ENCODE measurements around the gene NSUN6.

Gene NSUN6

DNA sequence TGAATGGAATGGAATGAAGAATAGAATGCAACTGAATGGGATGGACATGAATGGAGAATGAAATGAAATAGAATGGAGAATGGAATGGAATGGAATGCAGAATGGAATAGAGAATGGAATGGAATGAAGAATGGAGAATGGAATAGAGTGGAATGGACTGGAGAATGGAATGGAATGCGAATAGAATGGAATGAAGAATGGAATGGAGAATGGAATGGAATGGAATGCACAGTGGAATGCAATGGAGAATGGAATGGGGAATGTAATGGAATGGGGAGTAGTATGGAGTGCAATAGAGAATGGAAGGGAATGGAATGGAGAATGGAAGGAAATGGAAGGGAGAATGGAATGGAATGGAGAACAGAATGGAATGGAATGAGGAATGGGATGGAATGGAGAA is 93.4 kb downstream of the NSUN6 start:
- DNase-seq = no peak

DNA sequence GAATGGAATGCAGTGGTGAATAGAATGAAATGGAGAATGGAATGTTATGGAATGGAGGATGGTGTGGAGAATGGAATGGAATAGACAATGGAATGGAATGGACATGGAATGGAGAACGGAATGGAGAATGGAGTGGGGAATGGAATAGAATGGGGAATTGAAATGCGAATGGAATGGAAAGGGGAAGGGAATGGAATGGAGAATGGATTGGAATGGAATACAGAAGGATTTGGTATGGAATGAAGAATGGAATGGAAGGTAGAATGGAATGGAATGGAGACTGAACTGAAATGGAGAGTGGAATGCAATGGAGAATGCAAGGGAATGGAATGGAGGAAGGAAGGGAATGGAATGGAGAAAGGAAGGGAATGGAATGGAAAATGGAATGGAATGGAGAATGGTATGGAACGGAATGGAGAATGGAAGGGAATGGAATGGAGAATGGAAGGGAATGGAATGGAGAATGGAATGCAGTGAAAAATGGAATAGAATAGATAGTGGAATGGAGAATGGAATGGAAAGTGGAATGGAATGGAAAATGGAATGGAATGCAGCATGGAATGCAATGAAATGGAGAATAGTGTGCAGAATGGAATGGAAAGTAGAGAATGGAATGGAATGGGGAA is 94.8 kb downstream of the NSUN6 start:
- DNase-seq = no peak

DNA sequence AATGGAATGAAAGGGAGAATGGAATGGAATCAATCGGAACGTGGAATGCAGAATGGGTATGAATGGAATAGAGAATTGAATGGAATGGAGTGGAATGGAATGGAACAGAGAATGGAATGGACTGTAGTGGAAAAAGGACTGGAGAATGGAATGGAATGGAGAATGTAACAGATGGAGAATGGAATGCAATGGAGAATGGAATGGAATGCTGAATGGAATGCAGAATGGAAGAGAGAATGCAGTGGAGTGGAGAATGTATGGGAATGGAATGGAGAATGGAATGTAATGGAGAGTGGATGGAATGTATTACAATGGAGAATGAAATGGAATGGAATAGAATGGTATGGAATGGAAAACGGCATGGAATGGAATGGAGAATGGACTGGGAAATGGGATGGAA is 96.9 kb downstream of the NSUN6 start:
- no peak for DNase-seq

DNA sequence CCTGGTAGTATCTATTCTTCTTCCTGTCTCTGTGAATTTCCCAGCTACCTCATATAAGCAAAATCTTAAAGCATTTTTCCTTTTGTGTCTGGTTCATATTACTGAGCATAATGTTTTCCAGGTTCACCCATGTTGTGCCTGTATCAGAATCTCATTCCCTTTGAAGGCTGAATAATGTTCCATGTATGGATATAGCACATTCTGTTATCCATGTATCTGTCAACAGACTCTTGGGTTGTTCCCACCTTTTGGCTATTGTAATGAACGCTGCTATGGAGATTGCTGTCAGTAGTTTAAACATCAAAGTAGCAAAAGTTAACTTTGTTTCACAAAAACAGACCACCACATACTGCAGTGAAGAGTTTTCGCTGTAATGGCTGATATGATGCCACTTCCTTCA is 99.9 kb downstream of the NSUN6 start:
- no peak for DNase-seq

DNA sequence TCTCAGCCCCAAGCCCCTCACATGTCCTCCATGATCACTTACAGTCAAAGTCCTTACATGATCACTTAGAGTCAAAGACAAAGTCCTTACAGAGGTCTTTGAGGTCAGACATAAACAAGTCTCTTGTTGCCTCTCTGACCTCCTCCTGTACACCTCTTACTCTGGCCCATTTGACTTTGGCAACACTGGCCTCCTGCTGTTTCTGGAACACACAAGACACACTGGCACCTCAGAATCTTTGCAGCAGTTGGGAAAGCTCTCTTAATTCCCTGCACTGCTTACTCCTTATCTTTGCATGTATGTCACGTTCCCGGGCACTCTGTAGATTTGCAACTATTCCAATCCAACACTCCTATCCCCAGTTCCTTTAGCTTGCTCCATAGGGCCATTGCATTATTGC is 102.3 kb downstream of the NSUN6 start:
- no peak for DNase-seq

DNA sequence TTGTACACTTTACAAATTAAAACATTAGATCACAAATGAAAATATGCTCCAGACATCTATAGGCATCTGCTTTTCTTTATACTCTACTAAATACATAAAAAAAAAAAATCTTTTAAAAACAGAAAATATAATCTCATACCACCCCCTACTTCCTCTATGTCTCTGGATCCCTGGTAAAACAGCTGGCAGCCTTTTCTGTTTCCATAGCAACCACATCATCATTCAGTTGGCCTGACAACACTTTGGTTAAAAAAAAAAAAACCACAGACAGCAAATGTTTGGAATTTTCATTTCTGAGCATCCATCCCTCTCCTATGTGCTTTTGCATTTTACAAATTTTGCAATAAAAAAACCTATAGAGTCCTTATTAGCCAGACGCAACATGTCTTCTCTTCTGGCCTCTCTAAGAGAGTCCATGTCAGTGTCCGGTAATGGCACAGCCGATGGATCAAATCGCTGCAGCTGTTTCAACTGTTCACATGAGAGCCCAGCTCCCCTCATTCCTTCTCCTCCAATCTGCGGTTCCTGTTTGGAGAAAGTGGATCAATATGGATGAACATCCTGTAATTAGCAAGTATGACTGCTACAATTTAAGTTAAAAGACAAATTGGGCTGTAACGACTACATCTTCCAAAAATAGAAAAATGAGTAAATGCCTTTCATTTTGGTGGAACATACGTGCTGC is 105.6 kb downstream of the NSUN6 start:
- no peak for DNase-seq

DNA sequence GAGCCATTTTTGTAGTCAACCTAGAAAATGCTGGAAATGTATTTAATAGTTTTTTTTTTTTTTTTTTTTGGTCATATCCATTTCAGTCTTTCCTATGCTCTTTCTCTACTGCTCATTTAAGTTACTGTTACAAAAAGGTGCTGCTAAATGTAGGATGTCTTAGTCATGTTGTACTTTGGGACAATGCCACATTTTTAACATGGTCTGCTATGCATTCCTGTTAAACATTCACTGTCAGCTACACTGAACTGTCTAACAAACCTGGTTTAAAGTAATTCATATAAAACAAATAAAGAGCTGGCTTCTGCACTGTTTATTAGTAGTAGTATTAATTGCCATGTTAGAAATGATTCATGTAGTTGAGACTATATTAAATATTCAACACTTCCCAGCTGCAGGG is 108.6 kb downstream of the NSUN6 start:
- no peak for DNase-seq

DNA sequence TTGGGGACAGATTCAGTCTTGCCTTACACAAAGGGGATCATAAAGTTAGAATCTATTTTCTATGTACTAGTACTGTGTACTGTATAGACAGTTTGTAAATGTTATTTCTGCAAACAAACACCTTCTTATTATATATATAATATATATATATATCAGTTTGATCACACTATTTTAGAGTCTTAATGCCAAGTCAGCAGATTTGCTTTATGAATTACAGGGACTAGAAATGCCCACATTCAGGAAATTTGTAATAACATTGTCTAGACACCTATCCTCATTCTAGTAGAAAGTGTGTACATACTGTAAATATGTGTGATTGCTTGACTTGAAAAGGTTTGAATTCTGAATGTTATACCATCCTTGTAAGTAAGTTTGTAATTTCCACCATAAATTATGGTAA is 111.2 kb downstream of the NSUN6 start:
- DNase-seq = no peak

DNA sequence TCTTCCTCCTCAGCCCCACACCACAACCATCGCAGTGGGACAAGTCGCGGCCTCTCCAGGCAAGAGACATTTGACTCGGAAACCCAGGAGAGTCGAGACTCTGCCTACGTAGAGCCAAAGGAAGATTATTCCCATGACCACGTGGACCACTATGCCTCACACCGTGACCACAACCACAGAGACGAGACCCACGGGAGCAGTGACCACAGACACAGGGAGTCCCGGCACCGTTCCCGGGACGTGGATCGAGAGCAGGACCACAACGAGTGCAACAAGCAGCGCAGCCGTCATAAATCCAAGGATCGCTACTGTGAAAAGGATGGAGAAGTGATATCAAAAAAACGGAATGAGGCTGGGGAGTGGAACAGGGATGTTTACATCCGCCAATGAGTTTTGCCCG is 112.1 kb downstream of the NSUN6 start:
- no peak for DNase-seq

DNA sequence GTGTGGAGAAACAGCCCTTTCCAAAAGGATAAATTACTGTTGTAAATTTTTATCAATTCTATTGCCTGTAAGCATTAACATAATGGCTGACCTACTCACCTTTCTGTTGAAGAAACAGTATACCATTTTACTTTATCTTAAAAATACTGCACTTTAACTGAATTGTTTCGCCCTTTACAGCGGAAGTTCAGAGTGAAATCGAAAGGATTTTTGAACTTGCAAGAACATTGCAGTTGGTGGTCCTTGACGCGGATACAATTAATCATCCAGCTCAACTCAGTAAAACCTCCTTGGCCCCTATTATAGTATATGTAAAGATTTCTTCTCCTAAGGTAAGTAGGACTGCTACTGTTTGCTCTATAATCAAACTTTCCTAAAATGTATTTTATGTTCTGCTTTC is 117.5 kb downstream of the NSUN6 start:
- no peak for DNase-seq

DNA sequence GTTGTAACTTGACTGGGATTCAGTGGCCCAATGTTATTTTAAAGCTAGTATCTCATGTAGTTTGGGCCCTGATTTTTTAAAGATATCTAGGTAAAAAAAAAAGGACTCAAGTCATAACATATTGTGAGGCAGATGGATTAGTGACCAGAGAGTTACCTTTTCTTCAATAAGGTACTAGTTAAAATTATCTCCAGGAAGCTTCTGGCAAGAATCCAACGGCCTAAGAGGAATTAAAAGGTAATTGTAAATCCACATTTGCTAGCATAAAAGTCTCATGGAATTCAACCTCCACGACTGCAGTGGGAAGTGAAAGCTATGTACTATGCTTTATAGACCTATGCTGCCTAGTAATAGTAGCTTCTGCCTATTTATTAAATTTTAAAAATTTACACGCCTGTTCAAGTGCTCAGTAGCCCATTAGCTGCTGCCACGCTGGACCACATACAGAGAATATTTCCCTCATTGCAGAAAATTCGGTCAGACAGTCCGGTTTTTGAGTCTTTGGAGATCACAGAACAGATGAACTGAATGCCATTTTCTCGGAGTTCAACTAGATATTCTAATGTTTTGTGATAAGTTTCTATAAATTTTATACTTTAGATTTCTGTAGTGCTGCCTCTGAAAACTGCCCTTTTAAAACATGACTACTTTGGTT is 118.4 kb downstream of the NSUN6 start:
- no peak for DNase-seq

DNA sequence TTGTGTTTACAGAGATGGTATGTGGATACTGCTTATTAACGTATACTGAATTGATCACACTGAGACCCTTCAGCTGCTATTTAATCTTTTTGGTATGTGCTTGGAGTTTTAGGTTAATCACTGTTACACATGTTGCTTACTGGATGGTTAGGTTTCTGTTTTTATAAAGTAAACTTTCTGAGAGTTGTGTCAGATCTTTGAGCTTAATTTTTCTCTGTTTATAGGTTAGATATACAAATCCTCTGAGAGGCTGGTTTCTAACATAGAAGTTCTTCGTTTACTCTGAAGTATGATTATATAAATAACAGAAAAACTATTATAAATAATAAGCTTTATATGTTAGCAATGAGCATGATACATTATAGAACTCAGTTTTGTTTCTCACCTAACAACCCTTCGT is 123.1 kb downstream of the NSUN6 start:
- no peak for DNase-seq

DNA sequence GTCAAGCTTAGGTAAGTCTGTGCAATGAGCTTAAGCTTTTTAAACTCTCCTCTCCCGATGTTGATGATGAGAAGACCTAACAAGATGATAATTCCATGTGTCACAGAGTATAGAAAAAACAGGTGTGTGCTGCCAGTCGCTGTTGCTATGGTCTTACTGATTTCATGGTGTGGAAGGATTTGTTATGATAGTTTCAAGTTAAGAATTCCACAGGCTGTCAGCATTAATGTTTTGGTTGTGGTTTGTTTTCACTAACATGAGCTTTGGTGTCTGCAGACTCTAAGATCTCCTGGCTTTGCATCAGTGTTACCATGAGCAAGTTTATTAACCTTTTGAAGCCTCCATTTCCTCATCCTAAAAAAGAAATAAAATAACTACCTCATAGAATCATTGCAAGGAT is 123.7 kb downstream of the NSUN6 start:
- no peak for DNase-seq

DNA sequence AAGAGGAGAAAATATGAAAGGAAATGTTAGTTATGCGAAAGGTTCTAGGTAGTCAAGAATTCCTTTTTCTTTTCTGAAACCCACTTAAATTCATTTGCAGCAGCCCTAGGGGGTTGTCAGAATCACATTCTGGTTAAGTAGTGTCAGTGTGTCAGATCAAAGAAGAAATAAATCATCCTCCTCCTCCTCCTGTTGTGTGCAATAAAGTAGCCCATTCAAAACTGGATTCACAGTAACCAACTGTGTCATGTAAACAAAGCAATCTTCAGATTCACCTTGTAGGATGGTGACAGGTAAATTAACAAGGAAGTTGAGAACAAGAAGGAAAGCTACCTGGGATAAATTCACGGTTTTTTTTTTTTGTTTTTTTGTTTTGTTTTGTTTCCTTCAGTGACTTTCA is 127.5 kb downstream of the NSUN6 start:
- no peak for DNase-seq

DNA sequence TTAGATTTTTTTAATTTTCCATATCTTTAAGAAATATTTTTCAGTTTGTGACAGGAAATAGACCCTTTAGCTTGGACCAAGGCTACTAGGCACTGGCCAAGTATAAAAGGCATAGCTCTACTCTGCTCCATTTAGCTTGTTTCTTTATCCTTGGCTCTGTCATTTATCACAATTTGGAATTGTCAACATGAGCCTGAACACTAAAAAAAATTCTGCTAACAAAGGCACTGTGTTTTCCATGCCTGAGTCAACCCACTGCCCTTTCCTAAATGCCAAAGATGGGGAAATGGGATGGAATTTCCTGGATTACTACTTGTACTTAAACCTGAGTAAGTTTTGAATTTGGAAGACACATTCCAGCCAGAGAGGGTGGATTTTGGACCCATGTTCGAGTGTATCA is 128.4 kb downstream of the NSUN6 start:
- no peak for DNase-seq

DNA sequence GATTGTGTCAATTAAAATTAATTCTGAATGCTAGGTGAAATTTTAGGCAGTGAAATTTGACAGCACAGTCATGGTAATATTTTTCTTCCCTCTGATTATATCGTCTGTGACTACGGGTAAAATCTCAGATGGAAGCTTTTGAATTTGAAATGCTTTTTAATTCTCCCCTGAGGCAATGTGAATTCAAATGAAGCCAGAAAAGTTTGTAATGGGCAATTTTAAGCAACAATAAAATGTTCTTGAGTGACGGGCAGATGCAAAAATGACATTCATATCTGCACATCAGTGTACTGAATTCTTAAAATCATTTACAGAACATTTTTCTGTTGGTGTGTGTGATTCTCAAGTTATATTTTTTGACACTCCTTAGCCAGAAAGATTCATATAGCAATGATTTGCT is 134.5 kb downstream of the NSUN6 start:
- no peak for DNase-seq

DNA sequence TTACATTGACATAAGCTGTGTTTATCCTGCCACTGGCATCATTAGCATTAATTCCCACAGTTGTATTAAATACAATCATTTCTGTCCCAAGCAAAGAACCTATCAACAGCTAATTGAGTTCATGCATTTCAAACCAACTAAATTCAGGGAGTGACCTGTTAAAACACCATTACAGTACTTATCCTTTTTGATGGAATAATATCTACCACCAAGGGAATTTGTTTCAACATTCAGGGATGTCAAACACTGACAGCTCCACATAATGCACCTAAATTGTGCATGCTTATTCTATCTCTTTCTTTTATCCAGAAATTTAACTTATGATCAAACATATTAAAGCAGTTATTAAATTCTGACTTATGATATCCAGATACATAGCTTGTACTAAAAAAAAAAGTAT is 136.8 kb downstream of the NSUN6 start:
- DNase-seq = no peak

DNA sequence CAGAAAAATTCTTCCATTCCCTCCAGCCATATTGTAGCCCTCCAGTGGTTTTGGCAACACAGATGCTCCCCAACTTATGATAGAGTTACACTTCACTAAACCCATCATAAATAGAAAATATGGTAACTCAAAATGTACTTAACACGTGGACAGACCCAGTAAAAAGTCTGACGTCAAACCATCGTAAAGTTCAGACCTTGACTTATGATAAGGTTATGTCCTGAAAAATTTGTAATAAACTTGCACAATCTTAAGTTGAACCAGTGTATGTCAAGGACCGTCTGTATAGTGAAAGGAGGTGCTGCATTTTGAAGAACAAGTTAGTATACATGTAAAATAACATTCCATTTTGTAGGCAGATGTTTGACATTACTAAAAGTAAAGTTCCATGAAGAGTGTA is 142.8 kb downstream of the NSUN6 start:
- no peak for DNase-seq

DNA sequence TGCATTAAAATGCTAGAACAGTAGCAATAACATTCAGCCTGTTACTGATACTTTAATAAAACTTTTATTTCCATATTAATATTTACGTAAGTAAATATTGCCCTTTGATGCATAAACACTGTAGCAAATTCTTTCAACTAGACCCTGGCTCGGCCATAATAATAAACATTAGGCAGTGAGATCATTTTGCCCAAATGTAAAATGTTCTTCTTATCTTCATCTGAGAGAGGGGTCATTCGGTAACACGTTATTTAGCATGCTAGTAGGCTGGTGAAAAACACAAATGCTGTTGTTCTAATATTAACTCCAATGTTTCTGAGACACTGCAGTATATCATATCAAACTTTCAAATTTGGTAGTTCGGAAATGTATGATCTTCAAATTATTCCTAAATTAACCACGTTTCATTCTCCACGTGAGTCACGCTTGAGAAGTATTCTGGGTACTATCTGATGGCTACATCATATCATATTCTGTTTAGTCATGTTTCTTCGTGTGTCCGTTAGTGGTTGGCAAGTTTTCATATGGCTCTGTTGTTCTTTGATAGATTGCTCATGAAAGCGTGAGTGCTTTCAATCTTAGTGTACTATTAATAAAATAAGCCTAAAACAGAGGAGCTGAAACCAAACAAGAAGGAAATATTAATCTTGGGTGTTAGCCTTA is 145.8 kb downstream of the NSUN6 start:
- no peak for DNase-seq

DNA sequence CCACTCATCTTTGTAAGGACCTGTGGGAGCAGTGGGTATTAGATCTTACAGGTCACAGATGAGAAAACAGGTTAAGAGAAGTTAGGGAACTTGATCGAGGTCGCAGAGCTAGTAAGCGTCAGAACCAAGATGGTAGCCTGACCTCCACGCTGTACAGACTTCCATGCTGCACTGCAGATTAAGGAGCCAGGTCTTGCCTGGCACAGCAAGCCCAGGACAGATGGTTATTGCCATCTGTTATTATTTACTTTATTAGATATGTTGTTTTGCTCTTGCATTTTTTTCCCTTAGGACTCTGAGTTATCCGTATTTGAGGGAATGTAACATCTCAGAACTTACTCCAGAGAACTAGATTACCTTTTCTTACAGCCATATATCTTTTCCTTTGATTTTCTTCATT is 147.2 kb downstream of the NSUN6 start:
- DNase-seq = no peak

DNA sequence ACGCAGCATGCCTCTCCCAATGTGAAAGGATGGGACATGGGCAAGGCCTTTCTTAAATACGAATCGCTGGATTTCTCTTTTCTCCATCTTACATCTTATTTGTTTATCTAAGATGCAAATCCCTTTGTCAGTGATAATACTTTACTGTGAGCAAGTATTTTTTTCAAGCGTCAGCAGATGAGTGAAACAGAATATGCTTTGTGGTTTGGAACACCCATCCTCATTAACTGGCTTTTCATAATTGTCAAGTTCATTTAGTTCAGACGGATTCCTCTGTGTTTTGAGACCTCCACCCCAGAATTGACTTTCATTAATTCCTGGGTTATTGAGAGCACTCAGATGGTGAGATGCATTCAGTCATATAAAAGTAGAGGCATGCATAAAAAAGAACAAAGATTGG is 149.8 kb downstream of the NSUN6 start:
- DNase-seq = no peak

DNA sequence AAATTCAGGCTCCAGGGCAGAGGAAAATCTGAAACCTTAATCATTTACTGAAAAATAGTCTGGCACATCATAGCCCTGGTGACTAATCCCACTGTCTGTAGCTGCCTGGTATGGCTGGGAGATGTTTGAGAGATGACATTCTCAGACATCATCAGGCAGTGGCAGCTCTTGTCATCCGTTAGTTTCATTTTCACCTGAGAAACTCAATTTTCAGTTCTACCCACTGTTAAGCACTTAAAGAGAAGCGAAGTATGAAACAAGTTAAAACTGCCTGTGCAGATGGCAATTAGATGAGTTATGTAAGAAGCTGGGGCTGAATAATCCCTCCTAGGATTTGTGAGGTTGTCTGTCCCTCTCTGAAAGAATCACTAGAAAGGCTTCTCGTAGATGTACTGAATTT is 150.2 kb downstream of the NSUN6 start:
- DNase-seq = peak in 1 of 2 donors; percentile 1

DNA sequence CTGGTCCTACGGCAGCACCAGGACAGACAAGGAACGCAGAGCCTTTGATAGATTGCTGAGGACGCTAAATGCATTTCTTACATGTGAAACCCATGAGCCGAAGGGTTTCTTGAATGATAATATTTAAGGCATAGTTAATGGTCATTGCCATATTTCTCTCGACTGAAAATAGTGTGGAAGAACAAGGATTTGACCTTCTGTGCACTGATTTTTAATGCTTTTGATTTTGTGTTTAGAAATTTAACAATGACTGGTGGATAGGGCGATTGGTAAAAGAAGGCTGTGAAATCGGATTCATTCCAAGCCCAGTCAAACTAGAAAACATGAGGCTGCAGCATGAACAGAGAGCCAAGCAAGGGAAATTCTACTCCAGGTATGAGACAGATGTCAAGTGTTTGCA is 150.8 kb downstream of the NSUN6 start:
- no peak for DNase-seq

DNA sequence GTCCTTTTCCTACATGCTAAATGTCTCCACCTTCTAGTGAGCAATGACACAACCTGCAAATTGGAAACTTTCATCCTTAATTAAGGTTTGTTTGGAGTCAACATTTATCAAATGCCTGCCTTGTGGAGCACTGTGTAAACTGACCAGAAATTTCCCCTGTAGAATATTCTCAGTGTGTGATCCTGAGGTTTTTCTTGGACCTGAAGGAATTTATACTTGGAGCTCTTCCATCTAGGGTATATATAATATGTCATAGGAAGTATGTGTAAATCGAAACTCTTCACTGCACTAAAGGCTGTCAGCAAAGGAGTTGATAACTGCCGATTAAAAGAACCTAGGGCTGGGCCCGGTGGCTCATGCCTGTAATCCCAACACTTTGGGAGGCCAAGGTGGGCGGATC is 152.4 kb downstream of the NSUN6 start:
- DNase-seq = no peak

Measured in stimulated activated CD4-positive, alpha-beta T cell treated with anti-CD3 and anti-CD28 coated beads, Interleukin-2, amount 100 ng/mL, for 48 hours (primary cell).